AG09309 (cell line): ENCODE measurements around the gene GSAP.

ENCODE experiments used
- DNase-seq: peaks from one replicate; pipeline ENCODE4 v3.0.0-alpha.2; 2010; ENCODE audit warnings: low read depth
- H3K4me3 ChIP-seq: 2 replicates; pipeline ENCODE4 v1.5.1; 2011; ENCODE audit warnings: mild to moderate bottlenecking, low read depth, low read length, moderate library complexity; ENCODE audit not compliant: control insufficient read depth
- CTCF ChIP-seq: IDR thresholded peaks from 2 replicates; pipeline ENCODE4 v1.5.1; 2011; ENCODE audit warnings: mild to moderate bottlenecking, low read depth, low read length, inconsistent platforms; ENCODE audit not compliant: insufficient read depth, control insufficient read depth; ENCODE audit errors: missing control alignments

Gene GSAP

GRCh38 chr7:77313876-77314480 lies 102.2 kb downstream of the GSAP start:
- no peak for DNase-seq
- H3K4me3 ChIP-seq = no peak overlapping the region
- no peak for TF ChIP-seq CTCF

GRCh38 chr7:77313085-77313484 lies 103.1 kb downstream of the GSAP start:
- TF ChIP-seq CTCF = no peak
- no peak overlapping the region for H3K4me3 ChIP-seq
- no peak for DNase-seq

GRCh38 chr7:77310982-77311381 lies 105.2 kb downstream of the GSAP start:
- no peak overlapping the region for H3K4me3 ChIP-seq
- TF ChIP-seq CTCF = no peak
- no peak for DNase-seq

- DNase-seq = no peak
- TF ChIP-seq CTCF = no peak
- H3K4me3 ChIP-seq = no peak overlapping the region
These were observed 106.4 kb downstream of the GSAP start for GRCh38 chr7:77309714-77310220.

- no peak for TF ChIP-seq CTCF
- no peak for DNase-seq
- H3K4me3 ChIP-seq = no peak overlapping the region
These were observed 107.4 kb downstream of the GSAP start for GRCh38 chr7:77308792-77309191.

- no peak overlapping the region for H3K4me3 ChIP-seq
- no peak for DNase-seq
- TF ChIP-seq CTCF = no peak
These were observed 109.7 kb downstream of the GSAP start for GRCh38 chr7:77306231-77307067.
